MM.1S (cell line): Measurements from ENCODE around the gene SLC6A20.

ENCODE experiments used
- CTCF ChIP-seq: fragments of 300-600 bp; sonication (generic); IDR thresholded peaks from 2 replicates; pipeline ENCODE4 v1.5.1; 2016; ENCODE audit warnings: antibody characterized with exemption, low read length, mixed read lengths
- EZH2 ChIP-seq: fragments of 300-600 bp; sonication (generic); optimal IDR thresholded peaks from 2 replicates; pipeline ENCODE3; 2017; ENCODE audit warnings: low read depth, mild to moderate bottlenecking, antibody characterized with exemption, low read length, mixed read lengths

- TF ChIP-seq CTCF (no peak), EZH2 (no peak)
These were observed 2.2 kb downstream of the SLC6A20 start for GRCh38 chr3:45794177-45794560.
